HG02981 (cell line): ENCODE measurements around the gene SLC48A1.

Source experiments
- ATAC-seq: cut with Tn5 transposase; IDR thresholded peaks from one replicate; pipeline ENCODE4 v1.9.1; 2021; ENCODE audit warnings: mild to moderate bottlenecking, moderate library complexity; ENCODE audit not compliant: unreplicated experiment

Gene SLC48A1

GRCh38 chr12:47744005-47744651, 28.9 kb upstream of the SLC48A1 start:
- ATAC-seq = no peak

- no peak for ATAC-seq
Measured at GRCh38 chr12:47744778-47745436, 28.1 kb upstream of the SLC48A1 start.

GRCh38 chr12:47745485-47746041, 27.5 kb upstream of the SLC48A1 start:
- no peak for ATAC-seq

GRCh38 chr12:47746073-47746472, 27.0 kb upstream of the SLC48A1 start:
- ATAC-seq = no peak

GRCh38 chr12:47746523-47746922, 26.5 kb upstream of the SLC48A1 start:
- no peak for ATAC-seq

- no peak for ATAC-seq
Measured at GRCh38 chr12:47747126-47747525, 25.9 kb upstream of the SLC48A1 start.

GRCh38 chr12:47747596-47748506, 25.2 kb upstream of the SLC48A1 start:
- ATAC-seq = no peak

- ATAC-seq = no peak
Measured at GRCh38 chr12:47748507-47748828, 24.6 kb upstream of the SLC48A1 start.

- no peak for ATAC-seq
Measured at GRCh38 chr12:47748899-47749298, 24.1 kb upstream of the SLC48A1 start.

- ATAC-seq = no peak
Measured at GRCh38 chr12:47750229-47750798, 22.7 kb upstream of the SLC48A1 start.

GRCh38 chr12:47750916-47751470, 22.0 kb upstream of the SLC48A1 start:
- ATAC-seq = no peak

- ATAC-seq = no peak
Measured at GRCh38 chr12:47751561-47751960, 21.5 kb upstream of the SLC48A1 start.

- ATAC-seq = no peak
Measured at GRCh38 chr12:47752121-47752520, 20.9 kb upstream of the SLC48A1 start.

GRCh38 chr12:47752552-47752951, 20.5 kb upstream of the SLC48A1 start:
- no peak for ATAC-seq

- no peak for ATAC-seq
Measured at GRCh38 chr12:47753021-47754001, 19.7 kb upstream of the SLC48A1 start.

GRCh38 chr12:47754126-47754525, 18.9 kb upstream of the SLC48A1 start:
- no peak for ATAC-seq

- ATAC-seq = peak; percentile 28
Measured at GRCh38 chr12:47754881-47755280, 18.2 kb upstream of the SLC48A1 start.

- ATAC-seq = peak; percentile 60
Measured at GRCh38 chr12:47755655-47756562, 17.1 kb upstream of the SLC48A1 start.
